ENCODE data around the gene CAV2. TPM values are rescaled to one million over a fixed set of nuclear protein-coding genes. Genes with fewer than 3 reads are reported as not detected.

CAV2 gene
- total RNA-seq, 2 donors from 2014 or later = 8.9 to 16.1 TPM

DNA sequence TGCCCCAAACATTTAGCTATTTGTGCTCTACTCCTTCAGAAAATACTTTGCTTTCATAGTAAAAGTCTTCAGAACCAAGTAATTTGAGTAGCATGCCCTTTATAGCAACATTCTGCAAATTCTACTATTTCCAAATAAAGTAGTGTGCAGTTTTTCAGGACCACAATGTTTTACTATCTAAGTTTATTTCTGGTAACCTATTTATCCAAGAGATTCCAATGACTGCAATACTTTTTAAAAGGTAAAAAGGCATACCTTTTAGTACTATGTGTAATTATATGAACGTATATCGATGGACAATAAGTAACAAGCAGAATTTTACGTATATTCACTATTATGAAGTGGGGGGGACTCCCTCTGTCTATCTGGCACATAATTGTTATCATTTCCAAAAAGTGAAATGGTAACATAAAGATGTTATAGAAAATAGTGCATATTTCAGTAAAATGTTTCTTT, 6.9 kb upstream of the CAV2 start:
- DNase-seq (no peak), ATAC-seq (no peak)
- intact Hi-C loops (cut with DNase I, micrococcal nuclease) = no loop called here

GRCh38 chr7:116493449-116493848, 6.1 kb upstream of the CAV2 start:
- no peak for ATAC-seq
- intact Hi-C loops (cut with DNase I, micrococcal nuclease) = no loop called here
- DNase-seq = no peak

DNA sequence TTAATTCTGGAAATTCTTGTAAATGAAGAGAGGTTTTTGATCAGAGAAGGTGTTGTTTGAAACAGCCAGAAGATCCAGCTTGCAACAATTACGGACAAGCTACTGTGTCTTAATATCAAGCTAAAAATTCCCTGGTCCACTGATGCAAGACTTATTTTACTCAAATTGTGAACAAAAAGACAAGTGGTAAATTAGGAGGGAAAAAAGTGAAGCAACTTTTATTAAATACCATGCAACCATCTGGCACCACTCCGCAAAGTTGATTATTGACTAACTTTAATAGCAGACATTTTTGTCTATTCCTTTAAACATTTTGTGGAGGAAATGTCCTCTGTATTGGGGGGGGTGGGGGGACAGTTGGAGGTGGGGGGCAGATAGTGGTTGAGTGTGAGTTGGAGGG, 5.1 kb upstream of the CAV2 start:
- DNase-seq = no peak
- intact Hi-C loops (cut with DNase I, micrococcal nuclease) = no loop called here
- no peak for ATAC-seq

GRCh38 chr7:116495736-116496135, 3.8 kb upstream of the CAV2 start:
- DNase-seq = no peak
- ATAC-seq = no peak
- intact Hi-C loops (cut with DNase I, micrococcal nuclease) = no loop called here

- DNase-seq (no peak), ATAC-seq (no peak)
- intact Hi-C loops (cut with DNase I, micrococcal nuclease) = no loop called here
Observed at GRCh38 chr7:116496653-116497052, 2.9 kb upstream of the CAV2 start.

GRCh38 chr7:116497708-116498107, 1.8 kb upstream of the CAV2 start:
- no peak for ATAC-seq
- intact Hi-C loops (cut with DNase I, micrococcal nuclease) = no loop called here
- no peak for DNase-seq

DNA sequence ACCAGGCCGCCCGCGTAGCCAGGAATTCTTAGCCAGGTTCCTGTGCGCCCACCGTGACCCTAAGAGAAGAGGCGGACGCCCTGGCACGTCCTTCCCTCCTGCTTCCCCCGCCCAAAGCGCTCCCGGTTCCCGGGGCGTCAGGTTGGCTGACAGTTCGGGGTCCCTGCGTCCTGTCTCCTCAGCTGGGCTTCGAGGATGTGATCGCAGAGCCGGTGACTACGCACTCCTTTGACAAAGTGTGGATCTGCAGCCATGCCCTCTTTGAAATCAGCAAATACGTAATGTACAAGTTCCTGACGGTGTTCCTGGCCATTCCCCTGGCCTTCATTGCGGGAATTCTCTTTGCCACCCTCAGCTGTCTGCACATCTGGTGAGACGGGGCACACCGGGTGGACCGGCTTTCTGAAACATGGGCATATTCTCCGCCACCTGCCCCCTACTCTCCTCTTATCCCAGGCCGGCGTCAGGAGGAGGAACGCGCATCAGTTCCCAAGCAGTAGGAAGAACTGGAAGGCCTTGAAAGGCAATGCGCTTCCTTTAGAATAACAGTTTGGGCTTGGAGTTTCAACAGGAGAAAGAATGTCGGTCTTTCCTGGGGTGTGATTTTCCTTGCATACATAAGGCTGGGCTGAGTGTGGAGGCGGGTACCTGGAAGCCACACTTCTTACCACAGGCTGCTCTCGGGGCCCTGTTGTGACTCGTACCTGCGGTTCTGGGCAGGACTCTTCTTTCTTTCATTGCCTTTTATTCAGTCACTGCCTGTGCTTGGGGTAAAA, 728 bp downstream of the CAV2 start:
- ATAC-seq (peak; percentile 34), DNase-seq (peak in 1 of 2 donors; percentile 19)
- intact Hi-C loops (cut with DNase I, micrococcal nuclease) = no loop called here

DNA sequence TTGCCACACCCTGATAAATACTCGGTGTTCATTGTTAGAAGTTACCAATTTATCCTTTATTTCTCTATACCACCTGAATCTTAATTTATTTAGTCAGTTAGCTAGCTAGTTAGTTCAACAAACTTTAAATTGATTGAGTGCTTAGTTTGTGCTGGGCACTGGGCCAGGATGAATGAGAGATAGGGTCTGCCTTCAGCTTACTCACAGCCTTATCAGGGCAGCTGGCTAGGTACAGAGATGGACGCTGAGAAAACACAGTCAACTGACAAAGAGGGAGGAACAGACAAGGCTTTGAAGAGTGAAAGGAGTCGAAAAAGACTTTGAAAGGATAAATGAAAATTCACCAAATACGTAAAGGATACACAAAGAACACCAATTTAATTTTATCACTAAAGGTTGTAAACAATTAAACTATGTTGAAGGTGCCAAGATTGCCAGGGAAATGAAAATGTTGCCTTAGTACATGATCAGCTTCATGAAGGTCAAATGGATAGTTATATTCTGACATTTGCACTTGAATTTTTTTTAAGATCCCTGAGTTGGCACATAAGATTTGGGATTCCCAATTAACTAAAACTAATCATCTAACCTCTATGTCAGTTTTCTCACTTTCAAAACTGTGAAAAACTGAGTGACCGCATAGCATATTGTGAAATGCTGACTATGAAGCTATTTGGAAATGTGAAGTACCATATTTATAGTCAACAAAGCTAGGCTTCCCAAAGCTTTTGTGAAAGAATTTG, 2.1 kb downstream of the CAV2 start:
- intact Hi-C loops (cut with DNase I, micrococcal nuclease) = no loop called here
- DNase-seq = no peak
- ATAC-seq = no peak

- intact Hi-C loops (cut with DNase I, micrococcal nuclease) = no loop called here
- ATAC-seq (no peak), DNase-seq (no peak)
Observed at GRCh38 chr7:116502201-116503096, 2.9 kb downstream of the CAV2 start.

- intact Hi-C loops (cut with DNase I, micrococcal nuclease) = no loop called here
- DNase-seq (no peak), ATAC-seq (no peak)
Observed at GRCh38 chr7:116503835-116504234, 4.3 kb downstream of the CAV2 start.

DNA sequence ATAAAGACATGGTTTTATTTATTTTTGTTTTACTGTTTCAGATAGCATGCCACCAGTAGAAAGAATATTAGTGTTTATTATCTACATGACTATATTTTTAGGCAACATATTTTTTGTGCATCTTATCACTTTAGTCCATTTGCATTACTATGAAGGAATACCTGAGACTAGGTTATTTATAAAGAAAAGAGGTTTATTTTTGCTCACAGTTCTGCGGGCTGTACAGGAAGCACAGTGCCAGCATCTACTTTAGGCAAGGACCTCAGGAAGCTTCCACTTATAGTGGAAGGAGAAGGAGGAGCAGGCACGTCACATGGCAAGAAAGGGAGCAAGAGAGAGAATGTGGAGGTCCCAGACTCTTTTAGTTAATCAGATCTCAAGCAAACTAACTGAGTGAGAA, 5.7 kb downstream of the CAV2 start:
- ATAC-seq = no peak
- no peak for DNase-seq
- intact Hi-C loops (cut with DNase I, micrococcal nuclease) = no loop called here

- no peak for ATAC-seq
- DNase-seq = no peak
- intact Hi-C loops (cut with DNase I, micrococcal nuclease) = no loop called here
Observed at GRCh38 chr7:116505823-116506222, 6.3 kb downstream of the CAV2 start.

DNA sequence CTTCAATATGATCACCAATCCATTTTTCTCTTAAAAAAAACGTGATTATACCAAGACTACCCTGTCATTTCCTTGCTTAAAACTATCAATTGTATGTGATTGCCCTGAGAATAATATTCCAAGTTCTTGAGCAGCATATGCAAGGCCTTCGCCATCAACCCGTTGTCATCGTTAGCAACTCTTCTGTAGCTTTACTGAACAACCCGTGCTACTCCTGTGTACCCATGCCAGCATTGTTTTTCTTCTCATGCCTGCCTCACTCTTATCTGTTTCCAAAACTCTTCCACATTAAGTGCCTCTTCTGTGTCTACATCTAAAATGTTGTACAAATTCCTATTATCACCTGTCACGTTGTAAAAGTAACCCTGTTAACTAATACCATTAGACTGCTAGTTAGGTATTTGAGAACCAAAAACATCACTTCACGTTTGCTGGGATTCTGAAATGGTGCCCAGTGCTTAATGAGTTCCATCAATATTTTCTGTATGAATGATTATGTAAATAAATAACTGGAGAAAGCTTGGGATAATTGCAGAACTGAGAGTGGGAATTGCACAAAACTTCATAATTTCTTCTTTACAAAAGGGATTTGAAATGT, 10.5 kb downstream of the CAV2 start:
- DNase-seq (no peak), ATAC-seq (no peak)
- intact Hi-C loops (cut with DNase I, micrococcal nuclease) = no loop called here

DNA sequence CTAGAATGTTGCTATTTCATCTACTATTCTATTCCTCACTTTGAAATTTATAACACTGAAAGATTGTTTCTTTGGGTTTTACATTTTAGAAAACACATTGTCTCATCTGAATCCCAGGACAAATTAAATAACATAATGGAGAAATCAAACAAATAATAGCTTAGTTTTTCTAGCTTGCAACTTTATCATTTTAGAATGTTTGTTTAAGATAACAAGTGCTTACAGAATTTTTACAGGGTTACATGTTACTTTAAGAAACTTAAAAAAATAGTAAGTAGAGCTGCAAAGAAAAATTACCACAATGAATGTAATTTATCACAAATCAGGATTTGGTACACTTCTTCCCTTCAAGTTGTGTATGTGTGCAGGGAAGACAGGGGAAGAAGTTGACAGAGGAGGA, 11.3 kb downstream of the CAV2 start:
- intact Hi-C loops (cut with DNase I, micrococcal nuclease) = no loop called here
- no peak for DNase-seq
- ATAC-seq = no peak

DNA sequence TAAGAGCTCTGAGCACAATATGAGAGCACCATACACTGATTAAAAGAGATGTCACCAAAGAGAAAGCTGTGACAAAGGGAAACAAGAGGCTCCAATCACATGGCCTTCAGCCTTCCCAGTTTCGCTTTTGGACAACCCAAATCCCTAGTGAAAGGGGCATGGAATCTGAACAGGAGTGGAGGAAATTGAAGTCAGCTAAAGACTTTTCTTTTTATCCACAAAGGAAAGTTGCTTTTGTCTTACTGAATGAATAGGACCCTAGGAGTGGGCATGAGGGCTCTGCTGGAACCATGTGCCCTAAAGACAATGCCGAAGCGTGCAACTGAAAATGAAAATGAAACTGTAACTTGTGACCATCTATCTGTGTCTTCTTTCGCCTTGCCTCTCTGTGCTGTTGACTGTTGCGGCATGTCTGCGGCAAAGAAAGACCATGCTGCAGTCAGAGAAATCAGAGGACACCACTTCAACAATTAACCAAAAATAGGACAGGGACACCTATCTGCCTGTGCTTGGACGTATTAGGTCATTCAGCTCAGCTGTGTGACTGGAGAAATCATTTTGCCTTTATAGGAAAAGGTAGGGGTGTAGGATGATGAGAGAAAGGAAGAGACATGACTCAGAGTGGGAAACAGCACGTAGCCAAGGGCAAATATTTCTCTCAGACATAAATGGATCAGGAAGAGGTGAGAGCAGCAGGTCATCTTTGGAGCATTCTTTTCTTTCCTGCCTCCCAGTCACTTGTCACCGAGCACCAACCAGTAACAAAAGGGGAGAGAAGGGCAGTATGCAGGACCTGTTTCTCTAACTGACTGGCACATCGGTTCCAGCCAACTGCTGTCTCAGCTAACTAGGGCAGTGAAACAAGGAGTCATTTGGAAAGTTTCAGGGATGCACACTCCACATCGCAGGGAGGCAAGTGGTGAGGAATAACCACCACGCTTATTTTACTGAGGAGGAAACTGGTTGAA, 12.3 kb downstream of the CAV2 start:
- DNase-seq = no peak
- ATAC-seq = peak; percentile 72
- intact Hi-C loops (cut with DNase I, micrococcal nuclease) = no loop called here

- ATAC-seq (no peak), DNase-seq (no peak)
- intact Hi-C loops (cut with DNase I, micrococcal nuclease) = no loop called here
Observed at GRCh38 chr7:116512520-116513188, 13.1 kb downstream of the CAV2 start.

GRCh38 chr7:116515584-116515983, 16.0 kb downstream of the CAV2 start:
- intact Hi-C loops (cut with DNase I, micrococcal nuclease) = no loop called here
- no peak for ATAC-seq
- no peak for DNase-seq

DNA sequence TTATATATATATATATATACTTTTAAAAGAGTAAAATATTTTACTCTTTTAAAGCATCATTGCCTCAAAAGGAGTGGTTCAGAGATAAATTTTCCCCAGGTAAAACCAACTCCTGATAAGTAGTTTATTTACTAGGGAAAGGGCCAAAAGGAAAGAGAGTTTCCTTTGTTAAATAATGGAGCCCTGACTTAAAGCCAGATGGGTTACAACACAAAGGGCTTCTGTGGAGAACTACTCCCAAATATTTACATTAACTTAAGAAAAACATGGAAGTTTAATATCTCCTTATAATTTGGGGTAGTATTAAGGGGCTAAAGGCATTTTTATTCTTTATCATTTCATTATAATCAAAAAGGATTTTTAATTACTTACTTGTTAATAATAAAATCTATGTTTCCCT, 16.8 kb downstream of the CAV2 start:
- intact Hi-C loops (cut with DNase I, micrococcal nuclease) = no loop called here
- no peak for ATAC-seq
- DNase-seq = no peak
